DOHH2 (cell line): Measurements from ENCODE around the gene ARL4A.

Experiments
- H3F3A ChIP-seq: fragments of 200-600 bp; sonication (generic), shearing (Covaris generic); 2 replicates; pipeline ENCODE4 v1.6.0; 2016; ENCODE audit warnings: antibody characterized with exemption, mild to moderate bottlenecking; ENCODE audit not compliant: control insufficient read depth, insufficient read depth
- H3K27ac ChIP-seq: fragments of 200-600 bp; sonication (generic); 2 replicates; pipeline ENCODE4 v1.5.1; 2014; ENCODE audit warnings: low read depth, mild to moderate bottlenecking, low read length, moderate library complexity
- H3K27me3 ChIP-seq: fragments of 200-600 bp; sonication (generic); 2 replicates; pipeline ENCODE4 v1.6.1; 2014; ENCODE audit warnings: mild to moderate bottlenecking, low read length, mixed read lengths; ENCODE audit not compliant: control insufficient read depth
- H3K36me3 ChIP-seq: fragments of 200-600 bp; sonication (generic); 2 replicates; pipeline ENCODE4 v1.6.1; 2014; ENCODE audit warnings: mild to moderate bottlenecking, low read length, moderate library complexity, mixed read lengths; ENCODE audit not compliant: control insufficient read depth
- H3K4me1 ChIP-seq: fragments of 200-600 bp; sonication (generic); 2 replicates; pipeline ENCODE4 v1.6.1; 2014; ENCODE audit warnings: mild to moderate bottlenecking, low read length, mixed read lengths; ENCODE audit not compliant: control insufficient read depth
- H3K4me2 ChIP-seq: fragments of 200-600 bp; sonication (generic); 2 replicates; pipeline ENCODE4 v1.6.0; 2014; ENCODE audit warnings: mild to moderate bottlenecking, low read length, moderate library complexity
- H3K4me3 ChIP-seq: fragments of 200-600 bp; sonication (generic); 2 replicates; pipeline ENCODE4 v1.5.1; 2014; ENCODE audit warnings: mild to moderate bottlenecking, low read length, mixed read lengths
- H3K79me2 ChIP-seq: fragments of 200-600 bp; sonication (generic); 2 replicates; pipeline ENCODE4 v1.6.1; 2014; ENCODE audit warnings: mild to moderate bottlenecking, low read length, mixed read lengths; ENCODE audit not compliant: control insufficient read depth
- H3K9me2 ChIP-seq: fragments of 200-600 bp; sonication (generic); replicated peaks from 2 replicates; pipeline ENCODE4 v1.6.1; 2014; ENCODE audit warnings: mild to moderate bottlenecking, low read length, mixed read lengths; ENCODE audit not compliant: control insufficient read depth
- H3K9me3 ChIP-seq: fragments of 200-600 bp; sonication (generic); 2 replicates; pipeline ENCODE4 v1.6.1; 2014; ENCODE audit warnings: antibody characterized with exemption, low read length, mixed read lengths; ENCODE audit not compliant: control insufficient read depth, insufficient read depth
- H4K20me1 ChIP-seq: fragments of 200-600 bp; sonication (generic); 2 replicates; pipeline ENCODE4 v1.6.0; 2014; ENCODE audit warnings: low read depth, mild to moderate bottlenecking, antibody characterized with exemption, low read length, moderate library complexity; ENCODE audit not compliant: control insufficient read depth, insufficient read depth
- CTCF ChIP-seq: fragments of 200-600 bp; sonication (generic); IDR thresholded peaks from one replicate; pipeline ENCODE4 v1.5.1; 2014; ENCODE audit warnings: antibody characterized with exemption, mild to moderate bottlenecking, low read depth, low read length; ENCODE audit not compliant: poor library complexity, severe bottlenecking
- EZH2phosphoT487 ChIP-seq: fragments of 200-600 bp; sonication (generic); IDR thresholded peaks from 2 replicates; pipeline ENCODE4 v1.6.1; 2017; ENCODE audit warnings: borderline replicate concordance, mild to moderate bottlenecking, antibody characterized with exemption, low read length, moderate library complexity, mixed read lengths

Gene ARL4A

DNA sequence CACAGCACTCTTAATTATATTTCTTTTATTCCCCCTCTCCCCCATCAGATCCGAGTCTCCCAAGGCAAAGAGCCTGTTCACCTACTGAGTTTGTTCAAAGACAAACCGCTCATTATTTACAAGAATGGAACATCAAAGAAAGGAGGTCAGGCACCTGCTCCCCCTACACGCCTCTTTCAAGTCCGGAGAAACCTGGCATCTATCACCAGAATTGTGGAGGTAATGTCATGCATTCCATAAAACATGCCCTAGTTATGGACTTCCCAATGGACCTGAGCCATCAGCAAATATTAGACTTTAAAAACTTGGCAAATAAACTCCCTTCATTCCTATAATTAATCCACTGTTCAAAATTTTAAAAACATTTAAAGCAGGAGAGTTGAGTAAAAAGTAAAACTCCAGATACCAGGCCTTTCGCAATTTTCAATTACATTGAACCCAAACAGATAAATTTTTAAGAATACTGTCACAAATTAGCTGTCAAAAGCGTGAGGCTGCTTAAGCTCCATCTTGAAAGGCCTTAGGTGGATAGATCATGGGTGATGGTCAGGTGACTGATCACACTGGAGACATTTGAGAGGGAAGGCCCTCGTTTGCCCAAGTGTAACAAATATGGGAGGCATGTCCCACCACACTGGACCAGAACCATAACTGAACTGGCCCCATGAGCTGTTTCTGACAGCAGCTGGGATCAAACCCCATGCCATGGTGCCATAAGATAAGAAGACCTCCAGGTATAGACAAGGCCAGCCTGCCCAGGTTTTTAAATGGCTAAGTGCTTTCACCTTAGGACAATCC lies 46.9 kb upstream of the ARL4A start:
- Histone ChIP-seq H3K36me3 (no peaks in the 10 kb centered on the region), H3K79me2 (no peaks in the 10 kb centered on the region), H4K20me1 (no peaks in the 10 kb centered on the region), H3K27me3 (peaks cover 10% of the 10 kb centered on the region), H3K4me3 (no peak overlapping the region), H3K9me2 (no peaks in the 10 kb centered on the region), H3K4me1 (no peaks in the 10 kb centered on the region), H3K9me3 (no peaks in the 10 kb centered on the region), H3F3A (no peaks in the 10 kb centered on the region), H3K27ac (no peak overlapping the region), H3K4me2 (no peak overlapping the region)
- no peak for TF ChIP-seq EZH2phosphoT487
- no peak for TF ChIP-seq CTCF

GRCh38 chr7:12641196-12641595 lies 46.2 kb upstream of the ARL4A start:
- H3K79me2 ChIP-seq = no peaks in the 10 kb centered on the region
- H3K4me1 ChIP-seq = no peaks in the 10 kb centered on the region
- peaks cover 9% of the 10 kb centered on the region for H3K27me3 ChIP-seq
- TF ChIP-seq CTCF = no peak
- TF ChIP-seq EZH2phosphoT487 = no peak
- no peaks in the 10 kb centered on the region for H3K36me3 ChIP-seq
- no peaks in the 10 kb centered on the region for H3K9me2 ChIP-seq
- H3K4me3 ChIP-seq = no peak overlapping the region
- H3K4me2 ChIP-seq = no peak overlapping the region
- no peak overlapping the region for H3K27ac ChIP-seq
- no peaks in the 10 kb centered on the region for H3F3A ChIP-seq
- H3K9me3 ChIP-seq = no peaks in the 10 kb centered on the region
- no peaks in the 10 kb centered on the region for H4K20me1 ChIP-seq

- Histone ChIP-seq H3K79me2 (no peaks in the 10 kb centered on the region), H3K4me2 (no peak overlapping the region), H3K4me1 (no peaks in the 10 kb centered on the region), H3K9me3 (no peaks in the 10 kb centered on the region), H3K4me3 (no peak overlapping the region), H3K9me2 (no peaks in the 10 kb centered on the region), H3F3A (no peaks in the 10 kb centered on the region), H3K27ac (no peak overlapping the region), H4K20me1 (no peaks in the 10 kb centered on the region), H3K36me3 (no peaks in the 10 kb centered on the region), H3K27me3 (0 out of 2 replicates have a peak, but pooled peaks cover 3% of the 10 kb centered on the region)
- TF ChIP-seq EZH2phosphoT487 = no peak
Observed at GRCh38 chr7:12642508-12642907, 44.9 kb upstream of the ARL4A start.

- Histone ChIP-seq H3K9me2 (no peaks in the 10 kb centered on the region), H3K79me2 (no peaks in the 10 kb centered on the region), H4K20me1 (no peaks in the 10 kb centered on the region), H3K27ac (no peak overlapping the region), H3K4me1 (no peaks in the 10 kb centered on the region), H3K36me3 (no peaks in the 10 kb centered on the region), H3K4me2 (no peak overlapping the region), H3F3A (no peaks in the 10 kb centered on the region), H3K9me3 (no peaks in the 10 kb centered on the region), H3K4me3 (no peak overlapping the region), H3K27me3 (0 out of 2 replicates have a peak, but pooled peaks cover 3% of the 10 kb centered on the region)
- TF ChIP-seq EZH2phosphoT487 = no peak
- no peak for TF ChIP-seq CTCF
Observed at GRCh38 chr7:12643001-12643643, 44.3 kb upstream of the ARL4A start.
